Measurements from ENCODE around the gene ADCY1.
"Not testable (repeated sequence)": the region's sequence is repeated elsewhere in the genome, so short reads cannot be mapped to it uniquely, and the experiment has no call there.

Gene ADCY1

DNA sequence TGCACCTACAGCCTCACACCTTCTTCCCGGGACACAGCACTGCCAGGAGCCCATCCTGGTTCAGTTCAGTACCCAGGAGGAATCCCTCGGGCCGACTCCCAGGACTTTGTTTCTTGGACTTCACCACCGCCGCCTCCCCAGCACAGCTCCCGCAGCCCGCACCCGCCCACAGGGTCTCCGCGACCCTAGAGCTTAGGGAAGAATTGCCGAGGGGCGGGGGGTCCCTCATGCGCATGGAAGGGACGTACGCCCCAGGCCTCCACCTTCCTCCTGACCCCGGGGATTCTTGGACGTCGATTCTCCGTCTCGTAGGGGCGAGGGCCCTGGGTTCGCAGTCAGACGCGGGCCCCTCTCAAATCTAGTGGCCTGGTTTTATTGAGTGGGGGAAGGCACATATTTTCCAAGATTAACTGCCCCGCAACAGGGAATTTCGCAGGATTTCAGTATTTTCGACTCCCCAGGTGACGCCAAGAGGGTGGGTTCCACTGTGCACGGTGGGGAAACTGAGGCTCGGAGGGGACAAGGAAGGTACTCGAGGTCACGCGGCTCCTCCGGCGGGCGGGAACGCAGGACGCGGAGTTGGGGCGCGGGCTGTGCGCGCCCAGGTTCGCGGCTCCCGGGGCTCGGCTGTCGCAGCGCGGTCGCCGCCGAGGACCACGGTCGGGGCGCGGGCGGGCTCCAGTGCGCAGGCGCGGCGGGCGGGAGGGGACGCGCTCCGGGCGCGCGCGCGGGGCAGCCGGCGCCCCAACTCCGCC, at the start of gene ADCY1:
Gene ADCY1, plus strand, starts transcription at position 708 of the 755 bp plus-strand sequence. CDS start 176 bp downstream, outside the sequence.
- DNase-seq = no peak

DNA sequence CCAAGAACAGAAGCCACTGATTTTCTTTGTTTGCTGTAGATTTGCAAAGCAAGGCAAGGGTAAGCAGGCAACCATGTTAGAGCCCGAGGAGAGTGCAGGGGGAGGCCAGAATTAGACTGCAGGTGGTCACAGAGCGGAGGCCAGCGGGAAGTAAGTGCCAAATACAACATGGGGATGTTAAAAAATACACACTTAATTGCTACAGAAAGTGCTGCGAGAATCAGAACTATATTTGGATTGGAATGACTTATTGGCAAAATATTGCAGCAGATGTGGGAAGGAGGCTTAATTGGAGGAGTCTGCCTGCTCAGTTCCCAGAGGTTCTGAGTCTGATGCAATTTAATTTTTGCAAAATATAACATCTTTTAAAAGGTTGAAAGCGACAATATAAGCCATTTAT, 49.7 kb upstream of the ADCY1 start:
- DNase-seq = no peak

- no peak for DNase-seq
These were observed 49.1 kb upstream of the ADCY1 start for GRCh38 chr7:45525057-45525456.

GRCh38 chr7:45543473-45543872, 30.7 kb upstream of the ADCY1 start:
- DNase-seq = no peak

GRCh38 chr7:45545105-45545710, 29.0 kb upstream of the ADCY1 start:
- not testable (repeated sequence) for DNase-seq

DNA sequence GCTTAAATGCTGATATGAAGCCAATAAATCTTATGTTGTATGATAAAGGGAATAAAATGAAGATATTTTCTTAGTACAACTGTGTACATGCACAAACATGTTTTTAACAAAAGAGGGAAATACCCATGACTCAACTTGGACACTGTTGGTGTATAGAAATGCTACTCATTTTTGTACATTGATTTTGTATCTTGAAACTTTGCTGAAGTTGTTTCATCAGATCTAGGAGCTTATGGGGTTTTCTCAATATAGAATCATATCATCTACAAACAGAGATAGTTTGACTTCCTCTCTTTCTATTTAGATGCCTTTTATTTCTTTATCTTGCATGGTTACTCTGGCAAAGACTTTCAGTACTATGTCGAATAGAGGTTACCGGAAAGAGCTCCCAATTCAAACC, 25.3 kb upstream of the ADCY1 start:
- not testable (repeated sequence) for DNase-seq

- no peak for DNase-seq
These were observed 10.8 kb upstream of the ADCY1 start for GRCh38 chr7:45563401-45563800.

- DNase-seq = no peak
These were observed 10.2 kb upstream of the ADCY1 start for GRCh38 chr7:45563941-45564461.

GRCh38 chr7:45564485-45564884, 9.7 kb upstream of the ADCY1 start:
- no peak for DNase-seq

- DNase-seq = no peak
These were observed 9.2 kb upstream of the ADCY1 start for GRCh38 chr7:45564886-45565455.

DNA sequence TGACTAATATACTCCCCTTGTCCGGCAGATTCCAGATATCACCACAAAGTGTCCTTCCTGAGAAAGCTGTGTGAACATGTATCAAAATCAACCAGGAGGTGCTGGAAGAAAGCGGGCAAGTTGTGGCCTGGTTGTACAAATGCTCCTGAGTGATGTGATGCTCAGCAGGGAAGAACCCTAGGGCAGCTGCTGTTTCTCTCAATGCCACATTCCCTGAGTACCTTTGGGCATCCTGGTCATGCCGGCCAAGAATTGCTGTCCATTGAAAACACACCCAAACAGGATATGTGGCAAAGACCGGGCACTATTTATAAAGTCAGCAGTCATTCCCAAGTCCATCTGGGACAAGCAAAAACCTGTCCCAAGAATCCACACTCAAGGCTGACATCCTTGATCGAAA, 7.8 kb upstream of the ADCY1 start:
- no peak for DNase-seq

GRCh38 chr7:45566961-45567360, 7.2 kb upstream of the ADCY1 start:
- no peak for DNase-seq

GRCh38 chr7:45567713-45568112, 6.5 kb upstream of the ADCY1 start:
- DNase-seq = no peak

DNA sequence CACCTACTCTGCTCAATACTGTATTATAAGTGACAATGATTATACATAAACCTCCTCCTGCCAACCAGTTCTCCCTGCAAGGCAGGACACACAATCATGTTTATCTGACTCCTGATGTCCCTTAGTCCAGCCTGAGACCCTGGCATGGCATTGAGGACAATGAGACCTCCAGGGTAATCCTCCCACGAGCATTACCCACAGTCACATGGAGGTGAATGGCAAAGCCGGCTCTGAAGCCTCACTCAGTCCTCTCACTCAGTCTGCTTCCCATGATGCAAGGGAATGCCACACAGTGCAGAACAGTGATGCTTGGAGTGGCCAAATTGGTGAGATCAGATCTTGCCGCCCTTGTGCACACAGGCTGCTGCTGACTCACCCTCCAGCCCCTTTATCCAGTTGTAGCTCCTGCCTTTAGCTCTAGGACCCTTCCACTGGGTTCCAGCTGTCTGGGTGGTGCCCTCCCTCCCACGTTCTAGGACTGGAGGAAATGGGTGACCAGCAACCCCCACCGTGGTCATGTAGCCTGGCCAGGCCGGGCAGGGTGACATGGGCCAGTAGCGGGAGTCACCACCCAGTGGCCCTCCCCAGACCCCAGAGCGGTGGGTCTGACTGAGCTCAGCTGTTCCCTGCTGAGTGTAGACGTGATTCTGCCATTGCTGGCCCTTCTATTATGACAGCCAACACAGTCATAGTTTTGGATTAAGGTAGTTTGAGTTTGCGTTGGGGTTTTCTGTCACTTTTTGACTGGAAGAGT, 5.5 kb upstream of the ADCY1 start:
- no peak for DNase-seq

- DNase-seq = no peak
These were observed 4.9 kb upstream of the ADCY1 start for GRCh38 chr7:45569290-45569685.

- DNase-seq = no peak
These were observed 3.4 kb upstream of the ADCY1 start for GRCh38 chr7:45570797-45571196.

DNA sequence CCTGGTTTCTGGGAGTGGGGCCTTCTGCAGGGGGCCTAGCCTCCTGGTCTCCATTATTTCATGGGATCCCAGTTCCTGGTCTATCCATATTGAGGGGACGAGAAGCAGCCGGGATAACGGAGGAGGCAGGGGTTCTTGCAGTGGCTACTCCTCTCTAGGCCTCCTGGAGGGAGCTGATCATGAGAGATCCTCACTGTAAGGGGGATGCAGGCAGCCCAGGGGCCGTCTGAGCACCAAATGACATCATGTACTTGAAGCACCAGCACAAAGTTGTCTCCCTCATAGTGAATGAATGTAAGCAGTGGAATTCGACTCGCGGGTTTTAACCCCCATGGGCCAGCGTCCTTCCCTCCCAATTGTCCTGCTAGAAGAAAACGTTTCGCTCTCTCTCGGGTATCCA, 964 bp upstream of the ADCY1 start:
- no peak for DNase-seq

DNA sequence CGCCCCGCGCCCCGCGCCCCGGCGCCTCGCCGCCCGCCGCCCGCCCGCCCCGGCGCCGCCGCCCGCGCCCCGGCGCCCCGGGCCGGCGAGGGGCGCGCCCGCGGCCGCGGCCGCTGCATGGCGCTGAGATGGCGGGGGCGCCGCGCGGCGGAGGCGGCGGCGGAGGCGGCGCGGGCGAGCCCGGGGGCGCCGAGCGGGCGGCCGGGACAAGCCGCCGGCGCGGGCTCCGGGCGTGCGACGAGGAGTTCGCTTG, 174 bp downstream of the ADCY1 start:
- no peak for DNase-seq

GRCh38 chr7:45574669-45575500, 717 bp downstream of the ADCY1 start:
- no peak for DNase-seq

DNA sequence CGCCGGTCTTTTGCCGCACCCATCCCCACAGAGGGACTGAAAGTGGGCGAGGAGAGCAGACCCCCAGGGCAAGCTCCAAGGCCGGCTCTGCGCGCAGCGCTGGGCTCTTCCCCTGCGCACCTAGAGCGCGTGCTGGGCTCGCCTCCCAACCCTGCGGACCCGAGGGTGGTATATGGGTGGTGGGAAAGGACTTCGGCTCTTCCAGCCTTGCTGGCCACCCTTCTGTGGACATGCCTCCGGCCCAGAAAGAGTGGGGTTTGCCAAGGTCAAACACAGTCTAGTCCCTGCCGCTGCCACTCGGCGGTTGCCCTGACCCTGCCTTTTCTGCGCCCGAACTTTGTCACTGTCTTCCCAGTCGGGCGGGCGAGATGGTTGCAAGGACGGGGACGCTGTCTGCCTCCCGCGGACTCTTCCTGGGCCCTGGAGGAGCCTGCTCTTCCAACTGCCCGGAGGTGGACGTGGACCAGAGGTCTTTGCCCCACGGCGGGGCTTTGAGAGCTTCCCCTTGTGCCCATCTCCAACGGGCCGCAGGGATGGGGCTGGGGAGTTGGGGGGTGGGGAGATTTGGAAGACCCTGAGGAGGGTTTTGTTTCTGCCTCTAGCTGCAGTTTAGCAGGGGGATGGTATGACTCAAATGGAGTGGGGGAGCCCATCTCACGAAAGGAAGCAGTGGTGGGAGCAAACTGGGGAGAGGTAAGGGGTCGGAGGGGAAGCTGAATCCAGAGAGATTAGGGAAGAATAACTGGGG, 1.5 kb downstream of the ADCY1 start:
- no peak for DNase-seq

- no peak for DNase-seq
These were observed 2.2 kb downstream of the ADCY1 start for GRCh38 chr7:45576249-45576929.

All from CD4-positive, alpha-beta T cell treated with Interleukin-6 for 4 hours (primary cell).